ENCODE results near the gene IL21. TPM values are rescaled to one million over a fixed set of nuclear protein-coding genes. Genes with fewer than 3 reads are reported as not detected.

Gene IL21
- total and polyA plus RNA-seq, 12 donors = not detected

GRCh38 chr4:122614621-122615020 is 6.2 kb downstream of the IL21 start:
- WGBS, 4 donors = 86 to 95% (median 91%) methylated on average over 1 of the region's 1 CpG
- H3K36me3 ChIP-seq (replicated peaks in 1 of 2) = no peaks in the 10 kb centered on the region
- H3K4me3 ChIP-seq = no peak overlapping the region
- H3K9me3 ChIP-seq (replicated peaks in 1 of 3) = no peaks in the 10 kb centered on the region
- DNase-seq = no peak
- H3K4me1 ChIP-seq (replicated peaks in 1 of 2) = no peaks in the 10 kb centered on the region
- H3K27me3 ChIP-seq = no peaks in the 10 kb centered on the region
- intact Hi-C loops (cut with DNase I) = no loop called here
- TF ChIP-seq POLR2A (IDR thresholded peaks at IDR 0.05) = no peak
- no peak for TF ChIP-seq CTCF (IDR thresholded peaks at IDR 0.05)
- no peak overlapping the region for H3K27ac ChIP-seq

- H3K27me3 ChIP-seq = no peaks in the 10 kb centered on the region
- H3K9me3 ChIP-seq (replicated peaks in 1 of 3) = no peaks in the 10 kb centered on the region
- no peak for TF ChIP-seq CTCF (IDR thresholded peaks at IDR 0.05)
- no peak overlapping the region for H3K27ac ChIP-seq
- H3K4me1 ChIP-seq (replicated peaks in 1 of 2) = no peaks in the 10 kb centered on the region
- no peaks in the 10 kb centered on the region for H3K36me3 ChIP-seq (replicated peaks in 1 of 2)
- WGBS, 4 donors = 62 to 72% (median 63%) methylated on average over 3 of the region's 3 CpGs
- no peak overlapping the region for H3K4me3 ChIP-seq
- intact Hi-C loops (cut with DNase I) = no loop called here
- no peak for DNase-seq
Measured at GRCh38 chr4:122612540-122612939, 8.3 kb downstream of the IL21 start.

- WGBS, 4 donors = 79 to 92% (median 84%) methylated on average over 4 of the region's 4 CpGs
- no peak overlapping the region for H3K4me3 ChIP-seq
- TF ChIP-seq CTCF (IDR thresholded peaks at IDR 0.05) = no peak
- TF ChIP-seq POLR2A (IDR thresholded peaks at IDR 0.05) = no peak
- H3K9me3 ChIP-seq (replicated peaks in 1 of 3) = no peaks in the 10 kb centered on the region
- intact Hi-C loops (cut with DNase I) = loop anchor here in 1 of 2 donors (10.0 kb wide), 1 partner anchor 108 kb away; no protein-coding TSS in a partner anchor
- H3K27ac ChIP-seq = no peak overlapping the region
- H3K36me3 ChIP-seq (replicated peaks in 1 of 2) = no peaks in the 10 kb centered on the region
- no peaks in the 10 kb centered on the region for H3K4me1 ChIP-seq (replicated peaks in 1 of 2)
- peaks cover 7% of the 10 kb centered on the region for H3K27me3 ChIP-seq
- DNase-seq = no peak
Measured at GRCh38 chr4:122606364-122607043, 14.4 kb downstream of the IL21 start.

- intact Hi-C loops (cut with DNase I) = loop anchor here in 1 of 2 donors (10.0 kb wide), 1 partner anchor 111 kb away; no protein-coding TSS in a partner anchor
- H3K36me3 ChIP-seq (replicated peaks in 1 of 2) = no peaks in the 10 kb centered on the region
- H3K4me1 ChIP-seq (replicated peaks in 1 of 2) = no peaks in the 10 kb centered on the region
- no peak for TF ChIP-seq CTCF (IDR thresholded peaks at IDR 0.05)
- no peak for TF ChIP-seq POLR2A (IDR thresholded peaks at IDR 0.05)
- no peak overlapping the region for H3K4me3 ChIP-seq
- H3K9me3 ChIP-seq (replicated peaks in 1 of 3) = no peaks in the 10 kb centered on the region
- 58 to 90% (median 67%) methylated on average over 1 of the region's 1 CpG for WGBS, 4 donors
- DNase-seq = no peak
- no peak overlapping the region for H3K27ac ChIP-seq
- H3K27me3 ChIP-seq = peaks cover 22% of the 10 kb centered on the region
Measured at GRCh38 chr4:122604146-122604545, 16.7 kb downstream of the IL21 start.
